ENCODE data around the gene BCAS3.

Gene BCAS3

GRCh38 chr17:61065263-61065773 is 387.7 kb downstream of the BCAS3 start:
- no peak for DNase-seq (ENCODE audit: low read depth)

- DNase-seq (ENCODE audit: low read depth) = no peak
Observed at GRCh38 chr17:61066062-61066461, 388.4 kb downstream of the BCAS3 start.

- DNase-seq (ENCODE audit: low read depth) = no peak
Observed at GRCh38 chr17:61070649-61071048, 393.0 kb downstream of the BCAS3 start.

- no peak for DNase-seq (ENCODE audit: low read depth)
Observed at GRCh38 chr17:61072648-61073047, 395.0 kb downstream of the BCAS3 start.

GRCh38 chr17:61073131-61073530 is 395.5 kb downstream of the BCAS3 start:
- no peak for DNase-seq (ENCODE audit: low read depth)

GRCh38 chr17:61073799-61074513 is 396.3 kb downstream of the BCAS3 start:
- DNase-seq (ENCODE audit: low read depth) = no peak

GRCh38 chr17:61075988-61076387 is 398.3 kb downstream of the BCAS3 start:
- no peak for DNase-seq (ENCODE audit: low read depth)

- DNase-seq (ENCODE audit: low read depth) = no peak
Observed at GRCh38 chr17:61076621-61077031, 399.0 kb downstream of the BCAS3 start.

- DNase-seq (ENCODE audit: low read depth) = no peak
Observed at GRCh38 chr17:61081959-61082358, 404.3 kb downstream of the BCAS3 start.

- no peak for DNase-seq (ENCODE audit: low read depth)
Observed at GRCh38 chr17:61084260-61084659, 406.6 kb downstream of the BCAS3 start.

GRCh38 chr17:61087024-61087423 is 409.4 kb downstream of the BCAS3 start:
- DNase-seq (ENCODE audit: low read depth) = no peak

GRCh38 chr17:61088556-61088955 is 410.9 kb downstream of the BCAS3 start:
- DNase-seq (ENCODE audit: low read depth) = no peak

- no peak for DNase-seq (ENCODE audit: low read depth)
Observed at GRCh38 chr17:61091096-61091495, 413.4 kb downstream of the BCAS3 start.

- DNase-seq (ENCODE audit: low read depth) = no peak
Observed at GRCh38 chr17:61097781-61098180, 420.1 kb downstream of the BCAS3 start.

GRCh38 chr17:61106354-61106753 is 428.7 kb downstream of the BCAS3 start:
- DNase-seq (ENCODE audit: low read depth) = no peak

- no peak for DNase-seq (ENCODE audit: low read depth)
Observed at GRCh38 chr17:61116577-61116976, 438.9 kb downstream of the BCAS3 start.

- no peak for DNase-seq (ENCODE audit: low read depth)
Observed at GRCh38 chr17:61117983-61118382, 440.3 kb downstream of the BCAS3 start.

GRCh38 chr17:61118871-61119270 is 441.2 kb downstream of the BCAS3 start:
- no peak for DNase-seq (ENCODE audit: low read depth)

GRCh38 chr17:61122326-61122913 is 444.8 kb downstream of the BCAS3 start:
- no peak for DNase-seq (ENCODE audit: low read depth)

- DNase-seq (ENCODE audit: low read depth) = no peak
Observed at GRCh38 chr17:61124562-61124961, 446.9 kb downstream of the BCAS3 start.

GRCh38 chr17:61126473-61127249 is 449.0 kb downstream of the BCAS3 start:
- no peak for DNase-seq (ENCODE audit: low read depth)

GRCh38 chr17:61127960-61128359 is 450.3 kb downstream of the BCAS3 start:
- no peak for DNase-seq (ENCODE audit: low read depth)

GRCh38 chr17:61128661-61129115 is 451.0 kb downstream of the BCAS3 start:
- DNase-seq (ENCODE audit: low read depth) = no peak

Data from activated gamma-delta T cell treated with anti-CD3 and anti-CD28 coated beads, Interleukin-2, amount 50 U/mL, for 16 hours (primary cell).